ENCODE measurements around the gene TRAM2. TPM values are rescaled to one million over a fixed set of nuclear protein-coding genes. Genes with fewer than 3 reads are reported as not detected.

Gene TRAM2
- total and polyA plus RNA-seq, 9 of the 15 experiments (the other 6 are each of a cell fraction or from before 2014, with no cell fraction given) = 2.6 to 13.3 (median 8.9) TPM

DNA sequence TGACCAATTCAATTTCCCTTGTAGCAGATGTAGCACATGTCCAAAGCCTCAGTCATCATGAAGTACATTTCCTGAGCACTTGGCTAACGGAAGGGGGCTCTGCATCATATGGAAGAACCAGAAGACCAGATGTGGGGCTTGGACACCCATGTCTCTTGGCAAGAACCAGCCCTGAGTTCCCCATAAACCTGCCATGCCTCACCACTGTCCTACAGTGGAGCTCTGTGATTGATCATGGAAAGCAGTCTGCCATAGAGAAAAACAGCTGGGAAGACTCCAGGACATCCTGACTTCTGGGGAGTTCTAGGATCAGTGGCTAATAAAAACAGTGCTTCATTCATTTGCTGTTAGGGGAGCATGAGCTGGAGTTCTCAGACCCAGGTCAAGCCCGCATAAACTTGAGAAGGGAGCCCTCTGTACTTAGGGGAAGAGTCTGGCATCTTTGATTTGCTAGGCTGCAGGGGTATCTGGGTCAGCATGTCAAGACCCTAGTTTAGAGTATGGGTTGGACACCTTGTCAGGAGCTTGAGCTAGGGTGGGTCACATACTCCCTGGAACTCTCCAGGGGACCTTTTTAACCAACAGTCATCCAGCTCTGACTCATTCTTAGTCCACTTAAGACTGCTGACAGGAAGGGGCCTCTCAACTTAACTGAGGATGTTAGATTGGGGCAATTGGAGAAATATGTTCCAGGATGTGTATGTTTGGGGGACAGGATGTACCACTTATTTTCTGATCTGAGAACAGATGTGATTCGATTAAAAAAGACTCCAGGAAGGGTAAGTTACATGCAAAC, 26.3 kb upstream of the TRAM2 start (continued):
- TF ChIP-seq JUND (IDR thresholded peaks at IDR 0.05; ENCODE audit: borderline replicate concordance, low read depth, low read length) = peak; percentile 77
- peak; percentile 43; the same call in 1 of the 3 replicates for TF ChIP-seq JUND (tag; IDR thresholded peaks at IDR 0.05; ENCODE audit: borderline replicate concordance, low read depth, low read length)
- TF ChIP-seq ZNF175 (CRISPR knock-in tag; IDR thresholded peaks at IDR 0.05; ENCODE audit: low read depth) = 0 out of 2 replicates have a peak, but pooled peaks have one; percentile 21
- no peak for TF ChIP-seq CXXC5 (CRISPR knock-in tag; IDR thresholded peaks at IDR 0.05)
- no peak for TF ChIP-seq TCF7 (IDR thresholded peaks at IDR 0.05; ENCODE audit: borderline replicate concordance)
- TF ChIP-seq SP2 (IDR thresholded peaks at IDR 0.05; ENCODE audit: extremely low read depth, low read depth, low read length, poor library complexity, severe bottlenecking) = no peak
- 0 out of 2 replicates have a peak, but pooled peaks have one; percentile 40 for TF ChIP-seq DPF2 (IDR thresholded peaks at IDR 0.05)

- no peaks in the 10 kb centered on the region for H3K79me2 ChIP-seq (ENCODE audit: control insufficient read depth, insufficient read depth, low read length)
- intact Hi-C loops (cut with micrococcal nuclease) = loop anchor here (2.0 to 5.0 kb wide), 4 partner anchors 43 to 182 kb away; no protein-coding TSS in a partner anchor
- no peak for ATAC-seq
- no peak overlapping the region for H3K27ac ChIP-seq (ENCODE audit: extremely low read depth, low read depth, low read length)
- no peak overlapping the region for H3K9ac ChIP-seq (ENCODE audit: insufficient read depth in 1 of 2, low read depth in 2 of 2, low read length in 2 of 2)
- H3K27me3 ChIP-seq (ENCODE audit: control insufficient read depth in 2 of 2, insufficient read depth in 2 of 2, low read length in 2 of 2) = no peaks in the 10 kb centered on the region
- WGBS (ENCODE audit: insufficient coverage, low coverage, missing lambda C conversion rate) = 64% methylated on average over 2 of the region's 2 CpGs
- in situ Hi-C loops (cut with MboI) = loop anchor here (5.0 kb wide), 1 partner anchor 182 kb away; no protein-coding TSS in a partner anchor
- no peak overlapping the region; the same call in 1 of the 2 replicates for H3K4me2 ChIP-seq (ENCODE audit: insufficient read depth, low read length)
- H2AFZ ChIP-seq (ENCODE audit: low read depth, low read length) = peak overlapping the region; percentile 99
- peaks cover 0 to 17% of the 10 kb centered on the region in 2 experiments; a peak in 3 of 5 replicates for H3K4me1 ChIP-seq (replicated peaks in 1 of 2; ENCODE audit: control insufficient read depth in 2 of 2, insufficient read depth in 2 of 2, low read length in 2 of 2)
- DNase-seq (ENCODE audit: extremely low read depth in 1 of 4, low spot score in 3 of 4) = no peak
- H4K20me1 ChIP-seq (replicated peaks; ENCODE audit: control insufficient read depth, insufficient read depth, low read length) = no peaks in the 10 kb centered on the region
- no peak for FAIRE-seq
- H3K9me1 ChIP-seq (ENCODE audit: control insufficient read depth, insufficient read depth, low read length) = no peaks in the 10 kb centered on the region
- no peaks in the 10 kb centered on the region for H3K36me3 ChIP-seq (ENCODE audit: control insufficient read depth, insufficient read depth, low read length)
- CTCF ChIA-PET (ENCODE audit: low intra/inter-chr PET ratio) = interaction anchor here (1.1 to 1.8 kb wide), 3 partner anchors 54 to 182 kb away, joined by 3 to 11 read pairs (median 9); no protein-coding TSS in a partner anchor
- H3K4me3 ChIP-seq = no peak overlapping the region
- BruUV-seq (replicated peaks) = no TSS peak
- no peaks in the 10 kb centered on the region for H3K9me3 ChIP-seq (replicated peaks; ENCODE audit: control insufficient read depth, insufficient read depth, low read depth, low read length)
- TF ChIP-seq FOXK2 (conservative IDR thresholded peaks at IDR 0.05 in 1 of 2, IDR thresholded peaks at IDR 0.05 in 1 of 2; ENCODE audit: low read depth in 2 of 2) = no peak
- no peak for TF ChIP-seq ZNF699 (CRISPR knock-in tag; IDR thresholded peaks at IDR 0.05; ENCODE audit: insufficient replicate concordance)
- TF ChIP-seq KLF10 (CRISPR knock-in tag; IDR thresholded peaks at IDR 0.05) = no peak
- TF ChIP-seq ELF1 (tag; IDR thresholded peaks at IDR 0.05) = no peak
- TF ChIP-seq, protein P1, sequence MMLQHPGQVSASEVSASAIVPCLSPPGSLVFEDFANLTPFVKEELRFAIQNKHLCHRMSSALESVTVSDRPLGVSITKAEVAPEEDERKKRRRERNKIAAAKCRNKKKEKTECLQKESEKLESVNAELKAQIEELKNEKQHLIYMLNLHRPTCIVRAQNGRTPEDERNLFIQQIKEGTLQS (IDR thresholded peaks at IDR 0.05) = no peak
- TF ChIP-seq, protein P1 (CRISPR knock-in tag; conservative IDR thresholded peaks at IDR 0.05) = no peak
- TF ChIP-seq, protein P2, sequence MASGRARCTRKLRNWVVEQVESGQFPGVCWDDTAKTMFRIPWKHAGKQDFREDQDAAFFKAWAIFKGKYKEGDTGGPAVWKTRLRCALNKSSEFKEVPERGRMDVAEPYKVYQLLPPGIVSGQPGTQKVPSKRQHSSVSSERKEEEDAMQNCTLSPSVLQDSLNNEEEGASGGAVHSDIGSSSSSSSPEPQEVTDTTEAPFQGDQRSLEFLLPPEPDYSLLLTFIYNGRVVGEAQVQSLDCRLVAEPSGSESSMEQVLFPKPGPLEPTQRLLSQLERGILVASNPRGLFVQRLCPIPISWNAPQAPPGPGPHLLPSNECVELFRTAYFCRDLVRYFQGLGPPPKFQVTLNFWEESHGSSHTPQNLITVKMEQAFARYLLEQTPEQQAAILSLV (tag; IDR thresholded peaks at IDR 0.05) = no peak
- TF ChIP-seq POLR2H (tag; IDR thresholded peaks at IDR 0.05; ENCODE audit: low read depth) = no peak
- no peak for TF ChIP-seq RBM39 (optimal IDR thresholded peaks at IDR 0.05; ENCODE audit: low read depth, low read length)
- POLR2A ChIA-PET = interaction anchor here (1.0 to 2.4 kb wide), 2 partner anchors 15 to 18 kb away, joined by 4 to 5 read pairs; no protein-coding TSS in a partner anchor
Observed at GRCh38 chr6:52598824-52599190, 21.9 kb upstream of the TRAM2 start.
